Mesenchymal stem cell (in vitro differentiated cells and primary cell): ENCODE measurements around the gene PDZRN4.

Source experiments
- DNase-seq: peaks from one replicate; pipeline ENCODE4 v3.0.0-alpha.2; 2013
- H2AFZ ChIP-seq: one replicate; pipeline ENCODE4 v1.6.1; 2013; ENCODE audit warnings: low read depth, mild to moderate bottlenecking, control low read depth, inconsistent platforms, low read length, moderate library complexity
- H2AK5ac ChIP-seq: 2 replicates; pipeline ENCODE4 v1.6.1; 2013; ENCODE audit warnings: low read length, moderate library complexity, mild to moderate bottlenecking, inconsistent platforms; ENCODE audit not compliant: severe bottlenecking
- H2BK120ac ChIP-seq: one replicate; pipeline ENCODE4 v1.6.1; 2013; ENCODE audit warnings: low read depth, mild to moderate bottlenecking, inconsistent platforms, low read length, moderate library complexity
- H2BK12ac ChIP-seq, 2 experiments: one replicate each; pipeline ENCODE4 v1.6.1; 2013; ENCODE audit warnings: inconsistent platforms in 2 of 2, low read length in 2 of 2, mild to moderate bottlenecking in 2 of 2, moderate library complexity in 2 of 2, control low read depth in 1 of 2
- H2BK15ac ChIP-seq: one replicate; pipeline ENCODE4 v1.6.1; 2013; ENCODE audit warnings: mild to moderate bottlenecking, low read depth, inconsistent platforms; ENCODE audit not compliant: poor library complexity, severe bottlenecking
- H2BK5ac ChIP-seq: 2 replicates; pipeline ENCODE4 v1.6.1; 2013; ENCODE audit warnings: low read depth, mild to moderate bottlenecking, low read length, control low read depth, inconsistent platforms; ENCODE audit not compliant: poor library complexity, severe bottlenecking
- H3K14ac ChIP-seq, 2 experiments: one replicate each; pipeline ENCODE4 v1.6.1; 2013; ENCODE audit warnings: inconsistent platforms in 2 of 2, low read length in 2 of 2, control low read depth in 1 of 2, mild to moderate bottlenecking in 1 of 2, moderate library complexity in 1 of 2
- H3K18ac ChIP-seq, 2 experiments: one replicate each; pipeline ENCODE4 v1.6.1; 2013; ENCODE audit warnings: inconsistent platforms in 2 of 2, low read length in 2 of 2, control low read depth in 1 of 2, low read depth in 1 of 2, mild to moderate bottlenecking in 1 of 2
- H3K23ac ChIP-seq, 2 experiments: one replicate each; pipeline ENCODE4 v1.6.1; 2013; ENCODE audit warnings: inconsistent platforms in 2 of 2, low read length in 2 of 2, mild to moderate bottlenecking in 2 of 2, moderate library complexity in 2 of 2, control low read depth in 1 of 2
- H3K27ac ChIP-seq: 2 replicates; pipeline ENCODE4 v1.5.1; 2013; ENCODE audit warnings: mild to moderate bottlenecking, moderate library complexity, low read length, control low read depth, inconsistent platforms; ENCODE audit not compliant: poor library complexity, severe bottlenecking
- H3K27me3 ChIP-seq, 2 experiments: 2 replicates each; pipeline versions ENCODE4 v1.6.1 to v1.7.0; 2013; ENCODE audit warnings: low read length in 2 of 2, mild to moderate bottlenecking in 2 of 2, moderate library complexity in 2 of 2, control low read depth in 1 of 2, inconsistent platforms in 1 of 2; ENCODE audit not compliant: control insufficient read depth in 1 of 2, insufficient read depth in 1 of 2
- H3K36me3 ChIP-seq, 2 experiments: 2 replicates each; pipeline versions ENCODE4 v1.6.1 to v1.7.0; 2013; ENCODE audit warnings: low read length in 2 of 2, control low read depth in 1 of 2, inconsistent platforms in 1 of 2, low read depth in 1 of 2, mild to moderate bottlenecking in 1 of 2; ENCODE audit not compliant: insufficient read depth in 2 of 2, control insufficient read depth in 1 of 2
- H3K4ac ChIP-seq, 2 experiments: one replicate each; pipeline ENCODE4 v1.6.1; 2013; ENCODE audit warnings: inconsistent platforms in 2 of 2, low read length in 2 of 2, mild to moderate bottlenecking in 2 of 2, moderate library complexity in 2 of 2, control low read depth in 1 of 2, low read depth in 1 of 2
- H3K4me1 ChIP-seq: 2 replicates; pipeline ENCODE4 v1.6.1; 2013; ENCODE audit warnings: low read depth, low read length, control low read depth; ENCODE audit not compliant: control insufficient read depth, insufficient read depth
- H3K4me2 ChIP-seq: 2 replicates; pipeline ENCODE4 v1.6.1; 2013; ENCODE audit warnings: low read length, mild to moderate bottlenecking, inconsistent platforms; ENCODE audit not compliant: poor library complexity, severe bottlenecking
- H3K4me3 ChIP-seq, 2 experiments: 2 replicates each; pipeline versions ENCODE4 v1.5.1 to v1.7.0; 2013; ENCODE audit warnings: low read length in 2 of 2, mild to moderate bottlenecking in 2 of 2, control low read depth in 1 of 2, low read depth in 1 of 2; ENCODE audit not compliant: insufficient read depth in 1 of 2
- H3K79me1 ChIP-seq: replicated peaks from 2 replicates; pipeline ENCODE4 v1.6.1; 2013; ENCODE audit warnings: mild to moderate bottlenecking, control low read depth, low read length, inconsistent platforms; ENCODE audit not compliant: poor library complexity, severe bottlenecking
- H3K9ac ChIP-seq: 2 replicates; pipeline ENCODE4 v1.7.0; 2013; ENCODE audit warnings: mild to moderate bottlenecking, low read length, moderate library complexity
- H3K9me3 ChIP-seq: 2 replicates; pipeline ENCODE4 v1.7.0; 2013; ENCODE audit warnings: mild to moderate bottlenecking, low read length; ENCODE audit not compliant: control insufficient read depth
- H4K8ac ChIP-seq: one replicate; pipeline ENCODE4 v1.6.1; 2013; ENCODE audit warnings: inconsistent platforms, mild to moderate bottlenecking, low read length, moderate library complexity
- H4K91ac ChIP-seq: one replicate; pipeline ENCODE4 v1.6.1; 2013; ENCODE audit warnings: mild to moderate bottlenecking, low read length, inconsistent platforms
- WGBS: methylation state at CpG from one replicate; pipeline ENCODE4 v1.1.7; 2013; ENCODE audit warnings: mixed read lengths; 5-methylcytosine and 5-hydroxymethylcytosine counted together

PDZRN4 gene

DNA sequence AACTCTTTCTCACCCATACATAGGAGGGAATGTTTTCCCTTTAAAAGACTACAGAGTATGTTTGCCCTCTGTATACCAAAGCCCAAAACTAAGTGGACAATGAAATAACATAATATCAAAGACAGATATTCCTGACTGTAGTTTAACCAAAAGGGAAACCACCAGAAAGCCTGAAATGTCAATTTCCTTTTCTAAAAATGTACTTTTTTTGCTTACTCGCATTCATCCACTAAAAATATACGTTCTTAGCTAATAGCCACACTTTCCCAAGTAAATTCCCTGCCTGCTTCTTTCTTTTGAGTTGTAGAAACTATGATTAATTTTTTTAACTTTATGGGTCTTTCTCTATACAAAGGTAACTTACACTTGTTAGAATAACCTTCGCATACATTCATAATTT is 280.2 kb downstream of the PDZRN4 start:
- no peak overlapping the region for H2AK5ac ChIP-seq
- no peak overlapping the region for H2AFZ ChIP-seq
- no peak overlapping the region for H4K91ac ChIP-seq
- H3K4me2 ChIP-seq: no peak overlapping the region
- no peak overlapping the region for H3K9ac ChIP-seq
- H2BK15ac ChIP-seq: no peak overlapping the region
- no peaks in the 10 kb centered on the region for H3K79me1 ChIP-seq
- no peaks in the 10 kb centered on the region for H3K36me3 ChIP-seq
- no peaks in the 10 kb centered on the region for H3K4me1 ChIP-seq
- no peaks in the 10 kb centered on the region for H3K27me3 ChIP-seq
- no peak overlapping the region for H3K4ac ChIP-seq
- no peak overlapping the region for H4K8ac ChIP-seq
- H3K9me3 ChIP-seq: no peaks in the 10 kb centered on the region
- H2BK5ac ChIP-seq: no peak overlapping the region
- H3K4me3 ChIP-seq: no peak overlapping the region
- no peak overlapping the region for H3K18ac ChIP-seq
- H3K27ac ChIP-seq: no peak overlapping the region
- H3K23ac ChIP-seq: no peak overlapping the region
- H2BK12ac ChIP-seq: no peak overlapping the region
- no CpG with 5 or more reads among the region's 3 CpGs for WGBS
- DNase-seq: no peak
- H2BK120ac ChIP-seq: no peak overlapping the region
- no peak overlapping the region for H3K14ac ChIP-seq

DNA sequence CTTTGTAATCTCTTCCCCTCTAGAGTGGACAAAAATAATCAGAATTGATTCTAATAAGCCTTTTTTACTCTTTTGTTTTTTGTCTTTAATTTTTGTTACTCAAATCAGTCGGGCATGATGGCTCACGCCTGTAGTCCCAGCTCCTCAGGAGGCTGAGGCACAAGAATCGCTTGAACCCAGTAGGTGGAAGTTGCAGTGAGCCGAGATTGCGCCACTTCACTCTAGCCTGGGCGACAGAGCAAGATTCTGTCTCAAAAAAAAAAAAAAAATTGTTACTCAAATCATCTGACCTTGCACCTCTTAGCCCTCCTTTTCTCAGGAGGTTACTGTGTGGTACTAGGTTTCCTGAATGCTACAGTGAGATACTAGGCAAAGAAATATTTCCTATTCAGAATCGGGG is 280.6 kb downstream of the PDZRN4 start:
- Histone ChIP-seq H4K91ac (no peak overlapping the region), H3K36me3 (no peaks in the 10 kb centered on the region), H3K18ac (peak overlapping the region in 1 of 2 experiments; percentile 75), H3K27ac (no peak overlapping the region), H2BK120ac (no peak overlapping the region), H3K23ac (no peak overlapping the region), H3K14ac (no peak overlapping the region), H3K9me3 (no peaks in the 10 kb centered on the region), H3K9ac (no peak overlapping the region), H3K4me1 (no peaks in the 10 kb centered on the region), H2BK15ac (no peak overlapping the region), H3K4me2 (no peak overlapping the region), H3K79me1 (no peaks in the 10 kb centered on the region), H3K27me3 (no peaks in the 10 kb centered on the region), H2BK5ac (no peak overlapping the region), H2AFZ (no peak overlapping the region), H2BK12ac (no peak overlapping the region), H3K4ac (no peak overlapping the region), H4K8ac (no peak overlapping the region), H3K4me3 (no peak overlapping the region), H2AK5ac (no peak overlapping the region)
- WGBS: 90% methylated on average over 7 of the region's 7 CpGs
- no peak for DNase-seq

DNA sequence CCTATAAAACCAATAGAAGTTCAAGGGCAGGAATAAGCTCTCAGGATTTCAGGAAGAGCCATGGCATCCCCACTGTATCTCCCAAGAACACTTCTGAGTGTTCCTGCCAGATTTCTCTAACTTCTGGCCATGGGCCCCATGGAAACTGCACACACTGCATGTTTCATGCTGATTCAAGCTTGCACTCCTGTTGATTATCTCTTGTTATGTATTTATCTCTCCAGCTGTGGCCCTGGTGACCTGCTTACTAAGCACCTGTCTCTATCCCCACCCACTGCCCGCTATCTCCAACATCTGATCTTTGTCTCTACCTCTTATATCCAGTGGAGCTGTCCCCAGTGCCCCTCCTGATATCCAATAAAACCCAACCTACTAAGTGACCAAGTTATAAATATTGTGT is 285.3 kb downstream of the PDZRN4 start:
- Histone ChIP-seq H4K8ac (no peak overlapping the region), H3K79me1 (no peaks in the 10 kb centered on the region), H3K18ac (no peak overlapping the region), H3K4me2 (no peak overlapping the region), H2BK120ac (no peak overlapping the region), H3K36me3 (no peaks in the 10 kb centered on the region), H3K9ac (no peak overlapping the region), H3K4ac (no peak overlapping the region), H3K14ac (no peak overlapping the region), H2BK5ac (no peak overlapping the region), H3K4me1 (no peaks in the 10 kb centered on the region), H3K27me3 (no peaks in the 10 kb centered on the region), H2AFZ (no peak overlapping the region), H2BK12ac (no peak overlapping the region), H2AK5ac (no peak overlapping the region), H3K4me3 (no peak overlapping the region), H4K91ac (no peak overlapping the region), H2BK15ac (no peak overlapping the region), H3K27ac (no peak overlapping the region), H3K9me3 (no peaks in the 10 kb centered on the region), H3K23ac (no peak overlapping the region)
- WGBS: 88% methylated on average over 1 of the region's 1 CpG
- DNase-seq: no peak

DNA sequence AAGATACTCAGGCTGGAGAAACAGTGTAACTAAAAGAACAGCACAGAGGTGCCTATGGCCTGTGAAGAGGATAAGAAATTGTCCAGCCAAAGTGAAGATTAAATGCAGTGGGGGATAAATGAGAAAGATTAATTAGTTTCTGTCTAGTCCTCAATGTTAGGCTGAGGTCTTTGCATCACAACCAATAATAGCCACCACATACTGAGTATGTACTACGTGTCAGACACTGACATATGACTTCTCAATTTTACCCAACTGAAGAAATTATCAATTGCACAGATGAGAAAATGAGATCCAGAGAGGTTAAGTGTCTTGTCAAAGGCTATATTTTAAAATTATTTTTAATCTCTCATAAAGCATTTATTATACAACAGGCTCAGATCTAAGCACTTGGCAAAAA is 285.9 kb downstream of the PDZRN4 start:
- no peak overlapping the region for H3K4ac ChIP-seq
- H2BK12ac ChIP-seq: no peak overlapping the region
- H4K8ac ChIP-seq: no peak overlapping the region
- H3K23ac ChIP-seq: no peak overlapping the region
- no peak overlapping the region for H3K4me3 ChIP-seq
- no peak overlapping the region for H2BK5ac ChIP-seq
- H2BK15ac ChIP-seq: no peak overlapping the region
- H3K27ac ChIP-seq: no peak overlapping the region
- H3K9me3 ChIP-seq: no peaks in the 10 kb centered on the region
- no peak overlapping the region for H2BK120ac ChIP-seq
- no peak overlapping the region for H2AK5ac ChIP-seq
- H4K91ac ChIP-seq: no peak overlapping the region
- no peak overlapping the region for H3K4me2 ChIP-seq
- DNase-seq: no peak
- no peak overlapping the region for H3K18ac ChIP-seq
- no CpG with 5 or more reads among the region's 1 CpG for WGBS
- no peak overlapping the region for H2AFZ ChIP-seq
- no peak overlapping the region for H3K9ac ChIP-seq
- H3K79me1 ChIP-seq: no peaks in the 10 kb centered on the region
- H3K36me3 ChIP-seq: no peaks in the 10 kb centered on the region
- no peaks in the 10 kb centered on the region for H3K4me1 ChIP-seq
- H3K14ac ChIP-seq: no peak overlapping the region
- no peaks in the 10 kb centered on the region for H3K27me3 ChIP-seq
